ENCODE results near the gene VRK3.
"Not testable (repeated sequence)": the region's sequence is repeated elsewhere in the genome, so short reads cannot be mapped to it uniquely, and the experiment has no call there.

Gene VRK3

DNA sequence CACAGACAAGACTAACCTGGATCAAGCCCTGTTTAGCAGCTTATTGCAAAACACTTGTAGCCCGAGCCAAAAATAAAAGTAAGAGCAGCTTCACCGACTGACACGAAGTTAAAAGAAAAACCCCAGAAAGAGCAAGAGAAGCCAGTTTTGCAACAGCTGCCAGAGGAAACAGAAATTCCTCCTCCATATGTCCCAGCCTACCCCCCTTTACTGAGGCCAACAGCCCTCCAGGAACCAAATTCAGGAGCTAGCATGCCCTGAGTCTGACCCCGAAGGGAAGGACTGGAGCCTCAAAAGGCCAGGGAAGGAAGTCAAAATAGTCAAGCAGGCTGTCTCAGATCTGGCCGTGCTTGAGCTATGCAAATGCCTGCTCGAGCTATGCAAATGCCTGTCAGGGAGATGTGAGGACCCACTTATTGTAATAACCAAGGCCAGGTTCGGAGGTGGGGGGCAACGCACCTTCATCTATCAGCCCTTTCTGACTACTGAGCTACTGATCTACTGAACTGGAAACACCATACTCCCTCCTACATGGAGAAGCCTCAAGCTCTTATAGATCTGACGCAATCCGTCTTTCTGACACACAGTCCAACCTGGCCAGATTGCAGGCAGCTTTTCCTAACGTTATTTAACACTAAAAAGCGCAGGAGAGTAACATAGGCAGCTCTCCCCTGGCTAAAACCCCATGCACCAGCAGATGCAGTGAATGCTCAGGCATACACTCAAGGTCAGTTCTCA is 70.9 kb downstream of the VRK3 start:
- no peak for DNase-seq

DNA sequence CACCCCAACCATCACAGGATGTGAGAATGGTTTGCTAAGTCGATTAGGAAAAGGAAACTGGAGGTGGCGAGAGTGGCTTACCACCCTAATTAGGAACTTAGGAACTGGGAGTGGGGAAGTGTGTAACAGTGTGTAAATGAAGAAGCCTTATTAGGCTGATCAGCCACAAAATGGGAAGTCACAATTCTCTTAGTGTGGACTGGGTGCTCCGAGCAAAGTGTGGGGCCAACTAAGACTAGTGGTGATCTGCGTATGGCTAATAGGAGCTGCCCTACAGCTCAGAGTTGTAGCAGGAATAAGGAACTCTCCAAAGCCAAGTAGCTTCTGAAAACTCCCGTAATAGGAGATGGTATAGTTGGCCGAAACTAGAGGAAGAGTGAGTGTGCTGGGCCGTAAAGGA is 71.8 kb downstream of the VRK3 start:
- no peak for DNase-seq

- no peak for DNase-seq
Measured at GRCh38 chr19:49952906-49953305, 72.3 kb downstream of the VRK3 start.

GRCh38 chr19:49952479-49952836 is 72.7 kb downstream of the VRK3 start:
- DNase-seq = no peak

DNA sequence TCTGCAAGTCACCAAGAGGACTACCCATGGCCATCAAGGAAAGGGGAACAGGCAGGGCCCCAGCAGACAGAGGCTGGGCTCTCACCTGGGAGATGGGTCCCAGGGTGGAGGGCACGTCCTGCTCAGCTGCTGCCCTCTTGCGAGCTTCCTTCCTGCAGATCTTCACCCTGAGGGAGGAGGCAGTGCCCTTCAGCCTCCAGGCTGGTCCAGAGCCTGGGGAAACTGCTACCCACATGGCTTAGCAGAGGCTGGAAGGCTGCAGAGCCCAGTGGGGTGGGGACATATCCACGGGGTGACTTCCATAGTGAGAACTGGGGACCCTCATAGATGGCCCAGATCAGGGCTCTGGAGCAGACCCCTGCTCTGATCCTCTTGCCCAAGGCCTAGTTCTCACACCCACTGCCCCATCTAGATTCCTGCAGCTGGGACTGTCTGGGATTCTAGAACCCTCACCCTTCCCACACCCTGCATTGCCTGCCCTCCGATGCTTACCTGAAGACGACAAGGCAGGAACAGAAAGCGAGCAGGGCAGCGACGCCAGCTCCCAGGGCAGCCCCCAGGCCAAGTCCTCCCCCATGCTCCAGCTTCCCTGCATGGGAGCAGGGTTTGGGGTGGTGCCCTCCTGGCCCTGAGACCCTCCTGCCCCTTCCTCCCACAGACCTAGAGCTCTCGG is 73.2 kb downstream of the VRK3 start:
- DNase-seq = no peak

GRCh38 chr19:49950956-49951526 is 74.1 kb downstream of the VRK3 start:
- DNase-seq = no peak

DNA sequence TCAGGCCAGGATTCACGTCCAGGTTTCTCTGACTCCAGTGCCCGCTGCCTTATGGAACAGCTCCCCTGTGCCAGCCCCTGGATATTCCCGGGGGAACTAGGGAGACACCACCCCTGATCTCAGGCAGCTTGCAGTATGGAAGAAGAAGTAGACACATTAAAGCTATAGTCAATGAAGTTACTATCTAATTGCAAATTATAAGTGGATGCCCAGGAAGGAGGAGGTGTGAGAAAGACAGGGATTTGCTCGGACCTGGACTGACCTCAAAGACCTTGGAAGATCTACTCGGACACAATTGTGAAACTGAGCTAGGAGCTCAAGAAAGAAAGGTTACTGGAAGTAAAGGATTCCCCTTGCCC is 74.6 kb downstream of the VRK3 start:
- no peak for DNase-seq

DNA sequence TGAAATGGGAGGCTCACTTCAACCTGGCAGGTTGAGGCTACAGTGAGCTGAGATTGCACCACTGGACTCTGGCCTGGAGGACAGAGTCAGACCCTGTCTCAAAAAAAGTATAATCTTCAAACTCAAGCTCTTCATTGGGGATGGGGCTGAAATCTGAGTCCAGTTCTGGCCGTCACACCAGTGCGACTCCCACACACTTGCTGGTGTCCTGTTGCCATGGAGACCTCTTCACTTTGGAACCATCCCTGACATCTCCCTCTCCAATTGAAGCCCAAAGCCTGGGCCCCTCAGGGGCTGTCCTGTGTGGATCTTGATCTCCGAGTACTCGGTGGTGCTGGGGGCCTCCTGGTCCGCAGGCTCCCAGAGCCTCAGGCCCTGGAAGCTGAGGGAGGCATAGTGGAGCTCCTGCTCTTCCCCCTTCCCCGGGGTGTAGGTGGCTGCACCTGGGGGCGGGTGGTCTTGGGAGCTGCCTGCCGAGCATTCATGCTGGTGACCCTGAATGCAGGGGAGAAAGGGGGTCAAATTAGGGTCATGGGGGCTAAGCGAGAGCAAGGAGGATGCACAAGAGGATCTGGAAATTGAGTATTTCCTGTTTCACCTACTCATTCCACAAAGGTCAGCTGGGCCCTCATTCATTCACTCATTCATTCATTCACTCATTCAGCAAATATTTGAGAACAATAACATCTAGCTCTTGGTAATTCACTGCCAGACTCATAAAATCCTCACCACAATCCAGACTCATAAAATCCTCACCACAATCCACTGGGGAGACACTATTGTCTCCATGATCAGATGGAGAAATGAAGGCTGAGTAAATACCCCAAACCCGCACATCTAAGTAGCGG is 75.2 kb downstream of the VRK3 start:
- DNase-seq = no peak

- DNase-seq = no peak
Measured at GRCh38 chr19:49946415-49946814, 78.8 kb downstream of the VRK3 start.

DNA sequence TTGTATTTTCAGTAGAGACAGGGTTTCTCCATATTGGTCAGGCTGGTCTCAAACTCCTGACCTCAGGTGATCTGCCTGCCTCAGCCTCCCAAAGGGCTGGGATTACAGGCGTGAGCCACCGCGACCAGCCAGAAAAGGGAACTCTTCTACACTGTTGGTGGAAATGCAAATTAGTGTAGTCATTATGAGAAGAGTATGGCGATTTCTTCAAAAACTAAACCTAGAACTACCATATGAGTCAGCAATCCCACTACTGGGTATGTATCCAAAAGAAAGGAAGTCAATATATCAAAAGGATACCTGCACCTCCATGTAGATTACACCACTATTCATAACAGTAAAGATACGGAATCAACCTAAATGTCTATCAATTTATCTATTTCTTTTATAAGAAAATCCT is 80.6 kb downstream of the VRK3 start:
- not testable (repeated sequence) for DNase-seq

- DNase-seq = no peak
Measured at GRCh38 chr19:49940482-49940791, 84.7 kb downstream of the VRK3 start.

DNA sequence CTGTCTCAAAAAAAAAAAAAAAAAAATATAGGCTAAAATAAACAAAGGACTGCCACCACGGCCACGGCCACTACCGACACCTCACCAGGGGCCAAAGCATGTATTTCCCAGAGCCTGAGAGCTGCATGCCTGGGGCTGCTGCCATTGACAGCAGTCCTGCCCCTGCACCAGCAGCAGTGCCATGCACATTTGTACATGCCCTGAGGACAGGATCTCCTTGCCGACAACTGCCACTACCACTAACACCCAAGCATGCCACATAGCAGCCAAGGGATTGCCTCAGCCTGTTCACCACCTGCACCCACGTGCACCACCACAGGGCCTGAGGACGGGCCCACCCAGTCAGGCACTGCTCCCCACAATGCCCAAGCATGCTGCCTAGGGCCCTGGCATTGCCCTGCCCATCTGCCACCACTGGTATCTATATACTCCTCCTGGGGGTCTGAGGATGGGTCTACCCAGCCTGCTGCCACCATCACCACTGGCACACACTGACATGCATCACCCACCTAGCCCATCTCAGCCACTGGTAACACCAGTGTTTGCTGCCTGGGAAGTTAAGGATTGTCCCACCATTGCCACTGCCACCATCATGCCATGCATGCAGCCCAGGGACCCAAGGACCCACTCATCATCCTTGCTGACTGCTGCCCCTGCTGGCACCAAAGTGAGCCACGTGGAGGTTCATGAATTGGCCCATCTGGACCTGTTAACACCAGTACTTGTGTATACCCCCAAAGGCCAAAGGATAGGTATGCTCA is 85.3 kb downstream of the VRK3 start:
- no peak for DNase-seq

- no peak for DNase-seq
Measured at GRCh38 chr19:49938662-49939061, 86.5 kb downstream of the VRK3 start.

DNA sequence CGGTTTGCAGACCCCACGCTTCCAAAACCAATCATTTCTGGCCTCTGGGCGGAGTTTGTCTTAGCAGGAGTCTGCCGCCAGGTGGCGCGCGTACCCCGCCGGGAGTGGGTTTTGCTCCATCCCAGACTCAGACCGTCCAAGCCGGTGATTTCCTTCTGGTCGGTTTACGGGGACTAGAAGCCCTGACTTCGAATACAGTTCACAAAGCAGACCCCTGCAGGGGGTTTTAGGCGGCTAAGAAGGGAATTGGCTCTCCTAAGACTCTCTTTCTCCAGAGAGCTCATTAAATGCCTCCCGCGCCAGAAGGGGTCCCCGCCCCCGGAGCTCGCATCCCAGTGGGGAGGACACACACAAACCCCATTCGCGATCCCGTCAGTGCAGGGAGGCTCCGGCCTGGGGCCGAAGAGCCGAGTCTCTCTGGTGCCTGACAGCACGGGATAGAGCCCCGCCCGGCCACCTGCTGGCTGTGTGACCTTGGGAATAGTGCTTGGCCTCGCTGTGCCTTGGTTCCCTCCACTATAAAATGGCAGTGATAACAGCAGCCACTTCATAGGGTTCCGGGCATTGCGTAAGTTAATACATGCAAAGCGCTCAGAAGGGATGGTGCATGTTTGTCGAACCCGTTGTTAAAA is 87.3 kb downstream of the VRK3 start:
- DNase-seq = peak; percentile 58

DNA sequence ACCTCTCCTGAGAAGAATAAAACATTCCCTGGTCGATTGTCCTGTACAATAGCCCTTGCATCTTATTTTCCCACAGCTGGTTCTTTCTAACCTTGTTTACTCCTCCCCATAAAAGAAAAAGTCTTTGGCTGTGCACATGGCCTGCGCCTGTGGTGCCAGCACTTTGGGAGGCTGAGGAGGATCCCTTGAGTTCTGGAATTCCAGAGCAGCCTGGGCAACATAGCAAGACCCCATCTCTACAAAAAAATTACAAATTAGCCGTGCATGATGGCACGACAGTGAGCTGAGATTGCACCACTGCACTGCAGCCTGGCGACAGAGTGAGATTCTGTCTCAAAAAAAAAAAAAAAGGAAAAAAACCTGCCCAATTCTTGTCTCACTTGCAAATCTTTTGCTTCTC is 88.6 kb downstream of the VRK3 start:
- no peak for DNase-seq

GRCh38 chr19:49933643-49934042 is 91.5 kb downstream of the VRK3 start:
- DNase-seq = no peak

GRCh38 chr19:49932731-49933131 is 92.4 kb downstream of the VRK3 start:
- DNase-seq = peak; percentile 30

DNA sequence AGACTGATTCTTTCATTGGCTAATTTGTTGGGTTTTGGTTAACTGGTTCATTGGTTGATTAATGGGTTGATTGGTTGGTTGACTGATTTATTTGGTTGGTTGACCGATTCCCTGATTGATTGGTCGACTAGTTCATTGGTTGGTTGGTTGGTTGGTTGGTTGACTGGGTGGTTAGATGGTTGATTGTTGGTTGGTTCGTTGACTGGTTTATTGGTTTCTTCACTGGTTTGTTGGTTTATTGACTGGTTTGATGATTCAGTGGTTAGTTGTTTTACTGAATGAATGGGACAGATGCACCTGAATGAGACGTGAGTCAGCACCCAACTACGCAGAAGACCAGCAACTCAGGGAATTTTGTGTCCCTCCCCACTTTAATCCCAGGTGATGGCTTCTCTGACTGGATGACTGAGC is 93.1 kb downstream of the VRK3 start:
- DNase-seq = no peak

GRCh38 chr19:49931293-49932040 is 93.7 kb downstream of the VRK3 start:
- no peak for DNase-seq

DNA sequence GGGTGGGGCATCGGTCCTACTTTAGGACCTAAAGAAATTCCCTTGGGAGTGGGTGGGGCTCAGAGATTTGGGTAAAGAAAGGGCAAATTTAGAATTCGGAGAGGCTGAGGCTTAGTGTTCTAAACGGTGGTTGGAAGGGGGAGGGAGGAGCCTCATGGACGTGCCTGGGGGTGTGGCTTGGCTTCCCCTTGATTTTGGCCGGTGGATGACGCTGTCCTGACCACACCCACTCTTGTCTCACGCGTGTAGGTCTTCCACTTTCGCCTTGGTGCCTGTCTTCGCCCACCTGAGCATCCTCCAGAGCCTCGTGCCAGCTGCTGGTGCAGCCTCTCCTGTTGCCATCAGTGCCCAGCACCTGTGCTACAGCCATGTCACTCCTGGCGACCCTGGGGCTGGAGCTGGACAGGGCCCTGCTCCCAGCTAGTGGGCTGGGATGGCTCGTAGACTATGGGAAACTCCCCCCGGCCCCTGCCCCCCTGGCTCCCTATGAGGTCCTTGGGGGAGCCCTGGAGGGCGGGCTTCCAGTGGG is 94.6 kb downstream of the VRK3 start:
- no peak for DNase-seq

Data from activated gamma-delta T cell (primary cell).